ENCODE results near the gene RAMP2.
"Not testable (repeated sequence)": the region's sequence is repeated elsewhere in the genome, so short reads cannot be mapped to it uniquely, and the experiment has no call there.

The RAMP2 gene, protein sequence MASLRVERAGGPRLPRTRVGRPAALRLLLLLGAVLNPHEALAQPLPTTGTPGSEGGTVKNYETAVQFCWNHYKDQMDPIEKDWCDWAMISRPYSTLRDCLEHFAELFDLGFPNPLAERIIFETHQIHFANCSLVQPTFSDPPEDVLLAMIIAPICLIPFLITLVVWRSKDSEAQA

DNA sequence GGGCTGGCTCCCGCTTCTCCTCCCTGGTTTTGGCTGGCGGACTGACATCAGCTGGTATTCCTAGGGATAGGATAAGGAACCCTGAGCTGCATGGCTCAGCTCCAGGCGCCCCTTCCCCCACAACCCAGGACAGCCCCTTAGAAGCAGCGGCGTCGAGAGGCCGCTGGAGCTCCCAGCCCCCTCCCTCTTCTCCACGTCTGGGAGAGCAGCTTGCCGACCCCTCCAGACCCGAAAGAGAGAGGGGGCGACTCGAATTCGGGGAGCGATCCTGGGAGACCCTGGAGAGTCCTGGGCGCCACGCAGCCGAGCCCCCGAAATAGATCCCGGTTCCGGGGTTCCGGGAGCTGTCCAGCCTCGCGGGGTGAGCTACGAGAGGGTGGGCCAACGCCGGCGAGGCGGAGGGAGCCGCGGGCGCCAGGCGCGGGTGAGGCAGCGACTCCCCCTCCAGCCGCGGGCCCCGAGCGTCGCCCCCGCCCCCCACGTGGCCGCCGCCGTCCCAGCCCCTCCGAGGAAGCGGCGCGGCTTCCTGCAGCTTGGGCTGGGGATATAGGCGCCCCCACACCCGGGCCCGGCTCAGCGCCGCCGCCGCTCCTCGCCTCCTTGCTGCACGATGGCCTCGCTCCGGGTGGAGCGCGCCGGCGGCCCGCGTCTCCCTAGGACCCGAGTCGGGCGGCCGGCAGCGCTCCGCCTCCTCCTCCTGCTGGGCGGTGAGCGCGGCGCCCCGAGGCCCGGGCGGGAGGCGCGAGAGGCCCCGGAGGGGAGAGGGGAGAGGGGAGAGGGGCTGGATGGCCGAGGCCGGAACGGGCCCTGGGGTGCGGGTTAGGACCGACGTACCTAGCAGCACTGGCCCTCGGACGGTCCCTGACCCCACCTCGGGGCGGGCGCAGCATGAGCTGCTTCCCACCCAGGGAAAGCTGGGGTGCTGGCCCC lies at the start of gene RAMP2:
TSS of gene RAMP2 (plus strand) at position 576 of the 930 bp plus-strand sequence. CDS start at position 611, 35 bp downstream.
- no peak for FAIRE-seq
- DNase-seq (ENCODE audit: insufficient read length, low spot score) = no peak

GRCh38 chr17:42720996-42721583 lies 39.9 kb upstream of the RAMP2 start:
- FAIRE-seq = no peak
- peak; percentile 83 for DNase-seq (ENCODE audit: insufficient read length, low spot score)

GRCh38 chr17:42723636-42724035 lies 37.4 kb upstream of the RAMP2 start:
- FAIRE-seq = no peak
- DNase-seq (ENCODE audit: insufficient read length, low spot score) = no peak

GRCh38 chr17:42725143-42725542 lies 35.9 kb upstream of the RAMP2 start:
- no peak for FAIRE-seq

DNA sequence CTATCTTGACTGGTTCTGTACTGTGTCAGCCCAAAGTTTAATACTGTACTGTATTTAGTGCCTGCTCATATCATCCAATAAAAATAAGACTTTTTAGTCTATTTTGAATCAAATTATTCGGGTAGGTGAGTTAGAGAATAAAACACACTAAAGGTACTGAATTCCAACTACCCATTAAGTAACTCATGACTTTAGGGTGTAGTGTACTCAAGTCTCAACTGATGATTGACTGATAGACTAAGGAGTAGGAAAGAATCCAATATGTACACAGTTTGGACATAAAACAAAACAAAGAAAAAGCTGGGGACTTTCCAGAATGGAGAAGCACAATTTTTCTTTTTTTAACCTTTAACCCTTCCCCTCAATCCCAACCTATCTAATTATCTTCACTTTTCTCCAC lies 20.3 kb upstream of the RAMP2 start:
- DNase-seq (ENCODE audit: insufficient read length, low spot score) (no peak), FAIRE-seq (no peak)

More at GRCh38 chr17:42725143-42725542, 35.9 kb upstream of the RAMP2 start:
- no peak for DNase-seq (ENCODE audit: insufficient read length, low spot score)

- not testable (repeated sequence) for FAIRE-seq; DNase-seq (ENCODE audit: insufficient read length, low spot score)
These were observed 18.1 kb upstream of the RAMP2 start for GRCh38 chr17:42742916-42743315.

DNA sequence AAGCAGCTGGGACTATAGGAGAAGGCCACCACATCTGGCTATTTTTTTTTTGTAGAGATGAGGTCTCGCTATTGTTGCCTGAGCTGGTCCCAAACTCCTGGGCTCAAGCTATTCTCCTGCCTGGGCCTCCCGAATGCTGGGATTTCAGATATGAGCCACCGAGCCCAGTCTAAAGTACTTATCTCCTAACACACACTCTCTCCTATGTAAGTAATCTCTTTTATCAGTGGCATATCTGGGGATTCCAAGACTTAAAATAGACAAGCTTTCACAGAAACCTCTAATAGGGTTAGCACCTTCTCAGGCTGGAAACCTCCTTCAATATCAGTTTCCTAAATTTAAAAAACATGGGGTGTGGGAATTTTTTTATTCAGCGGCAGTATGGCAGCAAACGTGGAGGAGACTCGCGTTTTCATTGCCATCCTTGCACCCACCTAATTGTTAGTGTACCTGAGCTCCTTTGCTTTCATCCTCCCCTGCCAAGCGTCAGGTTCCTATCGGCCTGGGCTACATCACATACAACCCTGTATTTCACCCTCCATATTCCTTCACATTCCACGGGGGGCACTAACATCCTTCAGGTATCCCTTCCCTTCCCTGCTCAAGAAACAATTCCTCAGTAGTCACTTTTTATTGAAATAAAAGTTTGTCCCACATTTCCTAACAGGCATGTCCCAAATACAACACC lies 17.3 kb upstream of the RAMP2 start:
- no peak for FAIRE-seq

GRCh38 chr17:42744283-42744805 lies 16.7 kb upstream of the RAMP2 start:
- DNase-seq (ENCODE audit: insufficient read length, low spot score) (peak; percentile 79), FAIRE-seq (no peak)

More for the DNA sequence above, 17.3 kb upstream of the RAMP2 start:
- peak; percentile 50 for DNase-seq (ENCODE audit: insufficient read length, low spot score)

DNA sequence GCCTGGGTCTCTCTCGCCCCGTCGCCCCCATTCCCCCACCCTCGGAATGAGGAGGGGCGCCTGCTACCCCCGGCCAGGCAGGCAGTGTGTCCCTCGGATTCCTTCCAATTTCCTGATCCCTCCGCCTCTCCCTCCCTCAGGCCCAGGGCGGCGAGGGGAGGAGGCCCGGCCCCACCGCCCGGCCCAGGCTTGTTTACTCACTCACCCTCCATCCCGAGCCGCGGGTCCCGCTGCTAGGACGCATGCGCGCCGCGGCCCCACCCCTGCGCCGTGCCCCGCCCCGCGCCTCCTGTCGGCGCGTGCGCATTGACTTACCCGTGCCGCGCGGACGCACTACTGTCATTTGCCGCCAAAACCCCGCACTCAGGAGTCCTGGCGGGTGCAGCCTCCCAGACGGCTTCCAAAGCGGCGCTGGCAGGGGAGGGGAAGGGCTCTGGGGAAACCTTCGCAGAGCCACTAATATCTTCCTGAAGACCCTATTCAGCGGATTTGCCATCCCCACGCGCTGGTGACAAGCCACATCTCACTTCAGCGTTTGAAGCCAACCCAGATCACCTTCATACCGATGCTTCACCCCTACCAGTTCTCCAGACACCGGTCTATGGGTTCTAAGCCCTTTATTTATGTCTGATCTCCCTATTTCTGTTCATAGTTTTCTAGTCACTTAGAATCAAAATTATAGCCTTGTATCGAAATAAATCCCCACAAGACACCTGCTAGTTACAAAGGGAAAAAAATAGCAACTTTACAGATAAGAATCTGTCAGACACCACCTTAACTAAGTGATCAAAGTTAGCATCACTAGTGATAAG lies 16.0 kb upstream of the RAMP2 start, which contains the start of gene EZH1:
TSS of gene EZH1 (minus strand) at position 235 of the 812 bp plus-strand sequence. CDS start 16,099 bp downstream, outside the sequence.
- DNase-seq (ENCODE audit: insufficient read length, low spot score) (peak; percentile 100), FAIRE-seq (peak; percentile 100)

GRCh38 chr17:42748202-42748907 lies 12.7 kb upstream of the RAMP2 start:
- no peak for DNase-seq (ENCODE audit: insufficient read length, low spot score)
- FAIRE-seq = no peak

- DNase-seq (ENCODE audit: insufficient read length, low spot score) (no peak), FAIRE-seq (no peak)
These were observed 11.9 kb upstream of the RAMP2 start for GRCh38 chr17:42748908-42749798.

DNA sequence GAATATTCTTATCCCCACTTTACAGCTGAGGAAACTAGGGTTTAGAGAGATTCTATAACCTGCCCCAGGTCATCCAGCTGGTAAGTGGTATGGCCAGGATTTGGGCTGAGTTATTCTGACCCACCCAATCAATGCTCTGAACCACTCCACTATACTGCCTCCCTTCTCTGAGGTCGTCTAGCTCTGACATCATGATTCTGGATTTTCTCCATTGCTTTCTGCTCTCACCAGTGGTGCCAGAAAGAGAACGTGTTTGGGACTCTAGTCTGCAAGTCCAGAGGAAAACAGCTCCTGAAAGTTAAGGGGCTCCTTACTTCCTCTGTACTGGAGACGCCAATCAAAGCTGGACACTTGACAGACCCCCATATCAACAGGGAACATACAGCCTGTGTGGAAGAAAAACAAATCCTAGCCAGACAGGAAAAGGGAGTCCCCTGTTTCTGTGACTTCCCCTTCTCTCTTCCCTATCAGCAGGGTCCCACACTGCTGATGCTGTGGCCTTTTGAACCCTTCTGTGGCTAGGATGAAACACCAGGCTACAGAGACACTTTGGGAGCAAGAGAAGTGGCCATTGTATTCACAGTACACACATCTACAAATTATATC lies 10.2 kb upstream of the RAMP2 start:
- no peak for FAIRE-seq
- DNase-seq (ENCODE audit: insufficient read length, low spot score) = no peak

DNA sequence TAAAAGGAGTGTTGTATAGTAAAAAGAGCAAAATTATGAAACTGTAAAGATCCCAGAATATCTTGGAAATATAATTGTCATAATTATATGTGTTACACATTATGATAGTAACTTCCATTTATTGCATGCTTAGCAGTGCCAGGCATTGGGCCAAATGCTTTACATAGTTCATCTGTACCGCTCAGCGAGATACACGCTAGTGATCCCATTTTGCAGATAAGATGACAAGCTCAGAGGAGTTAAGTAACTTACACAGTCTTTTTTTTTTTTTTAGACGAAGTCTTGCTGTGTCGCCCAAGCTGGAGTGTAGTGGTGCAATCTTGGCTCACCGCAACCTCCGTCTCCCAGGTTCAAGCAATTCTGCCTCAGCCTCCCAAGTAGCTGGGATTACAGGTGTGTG lies 9.4 kb upstream of the RAMP2 start:
- no peak for DNase-seq (ENCODE audit: insufficient read length, low spot score)
- FAIRE-seq = no peak

DNA sequence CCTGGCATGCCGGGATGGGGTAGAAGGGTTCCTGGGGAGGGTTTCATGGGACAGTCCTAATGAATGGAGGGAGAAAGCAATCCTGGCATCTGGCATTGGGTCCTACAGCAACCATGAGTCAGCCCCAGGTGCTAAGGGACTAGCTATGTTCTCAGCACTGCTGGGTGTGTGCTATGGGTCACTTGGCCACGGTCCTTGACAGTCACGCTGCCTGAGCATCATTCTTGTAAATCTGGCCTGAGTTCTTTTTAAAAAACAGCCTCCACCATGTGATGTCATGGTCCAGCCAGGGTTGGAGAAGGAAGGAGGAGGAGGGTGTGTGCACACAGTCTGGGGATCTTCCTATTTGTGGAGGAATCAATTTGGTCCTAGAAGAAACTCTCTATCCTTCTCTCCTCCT lies 6.2 kb upstream of the RAMP2 start:
- DNase-seq (ENCODE audit: insufficient read length, low spot score) (no peak), FAIRE-seq (no peak)

DNA sequence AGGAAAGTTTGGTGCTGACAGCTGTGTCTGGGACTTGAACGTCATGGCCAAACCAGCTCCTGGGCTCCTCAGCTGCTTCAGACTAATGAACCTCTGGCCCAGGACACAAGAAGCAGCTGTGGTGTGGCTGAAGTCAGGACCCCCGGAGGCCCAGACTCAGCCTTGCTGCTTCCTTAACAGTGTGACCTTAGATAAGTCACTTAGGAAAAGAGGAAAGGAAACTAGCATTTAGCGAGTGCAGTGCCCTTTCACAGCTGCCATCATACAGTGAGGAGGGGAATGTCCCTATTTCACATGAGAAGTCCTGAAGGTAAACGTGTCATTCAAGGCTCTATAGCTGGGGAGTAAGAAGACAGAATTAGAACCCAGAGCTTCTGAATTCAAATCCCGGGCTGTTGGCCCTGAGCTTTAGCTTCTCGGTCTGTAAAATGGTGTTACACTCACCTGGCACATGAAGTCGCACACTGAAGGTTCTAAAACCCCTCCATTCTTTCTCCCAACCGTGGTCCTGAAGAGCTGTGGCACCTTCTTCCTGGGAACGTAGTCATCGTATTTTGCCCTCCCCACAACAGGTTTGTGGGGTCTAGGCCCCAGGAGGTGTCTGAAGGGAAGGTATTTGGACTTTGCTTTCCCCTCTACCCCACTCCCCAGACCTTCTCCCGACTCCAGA lies 910 bp upstream of the RAMP2 start:
- peak; percentile 31 for FAIRE-seq
- no peak for DNase-seq (ENCODE audit: insufficient read length, low spot score)

GRCh38 chr17:42761638-42762037 lies 611 bp downstream of the RAMP2 start:
- no peak for FAIRE-seq
- no peak for DNase-seq (ENCODE audit: insufficient read length, low spot score)

GRCh38 chr17:42766124-42766523 lies 5.1 kb downstream of the RAMP2 start:
- DNase-seq (ENCODE audit: insufficient read length, low spot score) (no peak), FAIRE-seq (no peak)
